Measurements from ENCODE around the gene NDUFC2. TPM values are rescaled to one million over a fixed set of nuclear protein-coding genes. Genes with fewer than 3 reads are reported as not detected.

Gene NDUFC2
- total RNA-seq, 1 donor: 91.9 TPM

DNA sequence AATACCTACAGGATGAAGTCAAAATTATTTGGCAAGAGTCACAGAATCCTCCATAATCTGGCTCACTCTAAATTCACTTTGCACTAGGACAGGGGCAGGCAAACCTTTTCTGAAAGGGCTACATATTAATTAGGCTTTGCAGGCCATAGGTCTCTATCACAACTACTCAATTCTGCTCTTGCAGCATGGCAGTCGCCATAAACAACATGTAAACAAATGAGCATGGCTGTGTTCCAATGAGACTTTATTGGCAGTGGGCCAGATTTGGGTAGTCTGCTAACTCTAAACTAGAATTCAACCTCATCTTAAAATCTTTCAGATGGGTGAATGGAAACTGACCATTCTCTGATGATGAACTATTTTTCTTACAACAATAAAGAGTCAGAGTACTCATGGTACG lies 10.2 kb downstream of the NDUFC2 start:
- no peak overlapping the region for H3K4me3 ChIP-seq (ENCODE audit: low read depth, low read length)
- no peak for DNase-seq (ENCODE audit: low read depth)
- TF ChIP-seq, protein P1, sequence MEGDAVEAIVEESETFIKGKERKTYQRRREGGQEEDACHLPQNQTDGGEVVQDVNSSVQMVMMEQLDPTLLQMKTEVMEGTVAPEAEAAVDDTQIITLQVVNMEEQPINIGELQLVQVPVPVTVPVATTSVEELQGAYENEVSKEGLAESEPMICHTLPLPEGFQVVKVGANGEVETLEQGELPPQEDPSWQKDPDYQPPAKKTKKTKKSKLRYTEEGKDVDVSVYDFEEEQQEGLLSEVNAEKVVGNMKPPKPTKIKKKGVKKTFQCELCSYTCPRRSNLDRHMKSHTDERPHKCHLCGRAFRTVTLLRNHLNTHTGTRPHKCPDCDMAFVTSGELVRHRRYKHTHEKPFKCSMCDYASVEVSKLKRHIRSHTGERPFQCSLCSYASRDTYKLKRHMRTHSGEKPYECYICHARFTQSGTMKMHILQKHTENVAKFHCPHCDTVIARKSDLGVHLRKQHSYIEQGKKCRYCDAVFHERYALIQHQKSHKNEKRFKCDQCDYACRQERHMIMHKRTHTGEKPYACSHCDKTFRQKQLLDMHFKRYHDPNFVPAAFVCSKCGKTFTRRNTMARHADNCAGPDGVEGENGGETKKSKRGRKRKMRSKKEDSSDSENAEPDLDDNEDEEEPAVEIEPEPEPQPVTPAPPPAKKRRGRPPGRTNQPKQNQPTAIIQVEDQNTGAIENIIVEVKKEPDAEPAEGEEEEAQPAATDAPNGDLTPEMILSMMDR (IDR thresholded peaks at IDR 0.05; ENCODE audit: insufficient read depth, low read length): no peak

DNA sequence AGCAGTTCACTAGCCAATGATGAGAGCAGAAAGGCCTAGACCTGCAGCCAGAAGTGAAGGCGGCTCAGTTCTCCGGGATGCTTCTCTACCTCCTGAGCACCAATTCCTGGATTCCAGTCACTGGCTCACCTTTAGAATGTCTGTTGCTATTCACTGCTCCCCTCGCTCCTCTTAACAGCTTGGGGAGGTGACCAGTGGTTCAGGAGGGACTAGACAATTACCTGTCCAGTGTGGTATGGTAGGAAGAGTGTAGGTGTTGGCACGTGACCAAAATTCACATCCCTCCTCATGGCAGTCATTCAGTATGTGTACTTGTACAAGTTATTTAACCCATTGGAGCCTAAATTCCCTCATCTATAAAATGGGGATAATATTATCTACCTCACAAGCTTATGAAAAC lies 12.0 kb downstream of the NDUFC2 start:
- DNase-seq (ENCODE audit: low read depth): no peak
- no peak overlapping the region for H3K4me3 ChIP-seq (ENCODE audit: low read depth, low read length)
- TF ChIP-seq, protein P1 (IDR thresholded peaks at IDR 0.05; ENCODE audit: insufficient read depth, low read length): no peak

DNA sequence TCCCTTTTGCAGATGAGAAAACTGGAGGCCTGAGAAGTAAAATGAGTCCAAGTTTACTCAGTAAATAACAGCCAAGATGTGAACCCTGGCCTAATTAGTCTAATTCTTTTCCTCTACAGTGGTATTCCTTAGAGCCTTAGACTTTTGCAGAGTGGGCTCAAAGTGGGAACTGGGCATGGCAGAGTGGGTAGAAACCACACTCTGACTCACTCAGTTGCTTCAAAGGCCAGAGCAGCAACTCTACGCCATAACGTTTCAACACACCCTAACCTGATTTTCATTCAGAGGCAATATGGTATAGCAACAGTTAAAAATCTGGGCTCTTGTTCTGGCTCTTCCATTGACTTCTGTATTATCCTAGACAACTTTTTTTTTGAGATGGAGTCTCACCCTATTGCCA lies 13.2 kb downstream of the NDUFC2 start:
- DNase-seq (ENCODE audit: low read depth): no peak
- TF ChIP-seq, protein P1 (IDR thresholded peaks at IDR 0.05; ENCODE audit: insufficient read depth, low read length): no peak

DNA sequence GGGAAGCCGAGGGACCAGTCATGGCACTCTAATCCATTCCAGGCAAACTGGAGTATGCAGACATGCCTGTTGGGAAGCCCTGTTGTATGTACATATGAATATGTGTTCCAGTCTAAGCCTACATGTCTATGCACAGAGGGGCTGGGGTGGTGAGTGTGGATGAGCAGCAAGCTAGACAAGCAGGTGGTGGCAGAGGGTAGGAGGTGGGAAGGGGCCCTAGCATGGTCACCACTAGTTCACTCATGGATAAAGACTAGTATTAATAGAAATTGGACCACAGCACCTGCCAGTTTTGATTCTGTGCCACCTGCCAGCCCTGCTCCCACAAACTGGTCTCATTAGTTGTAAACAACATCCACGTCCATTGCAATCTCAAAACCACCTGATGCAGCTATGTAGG lies 14.5 kb downstream of the NDUFC2 start:
- no peak for DNase-seq (ENCODE audit: low read depth)
- TF ChIP-seq, protein P1 (IDR thresholded peaks at IDR 0.05; ENCODE audit: insufficient read depth, low read length): no peak
- no peak overlapping the region for H3K4me3 ChIP-seq (ENCODE audit: low read depth, low read length)

More for the DNA sequence above, 13.2 kb downstream of the NDUFC2 start:
- H3K4me3 ChIP-seq (ENCODE audit: low read depth, low read length): no peak overlapping the region

DNA sequence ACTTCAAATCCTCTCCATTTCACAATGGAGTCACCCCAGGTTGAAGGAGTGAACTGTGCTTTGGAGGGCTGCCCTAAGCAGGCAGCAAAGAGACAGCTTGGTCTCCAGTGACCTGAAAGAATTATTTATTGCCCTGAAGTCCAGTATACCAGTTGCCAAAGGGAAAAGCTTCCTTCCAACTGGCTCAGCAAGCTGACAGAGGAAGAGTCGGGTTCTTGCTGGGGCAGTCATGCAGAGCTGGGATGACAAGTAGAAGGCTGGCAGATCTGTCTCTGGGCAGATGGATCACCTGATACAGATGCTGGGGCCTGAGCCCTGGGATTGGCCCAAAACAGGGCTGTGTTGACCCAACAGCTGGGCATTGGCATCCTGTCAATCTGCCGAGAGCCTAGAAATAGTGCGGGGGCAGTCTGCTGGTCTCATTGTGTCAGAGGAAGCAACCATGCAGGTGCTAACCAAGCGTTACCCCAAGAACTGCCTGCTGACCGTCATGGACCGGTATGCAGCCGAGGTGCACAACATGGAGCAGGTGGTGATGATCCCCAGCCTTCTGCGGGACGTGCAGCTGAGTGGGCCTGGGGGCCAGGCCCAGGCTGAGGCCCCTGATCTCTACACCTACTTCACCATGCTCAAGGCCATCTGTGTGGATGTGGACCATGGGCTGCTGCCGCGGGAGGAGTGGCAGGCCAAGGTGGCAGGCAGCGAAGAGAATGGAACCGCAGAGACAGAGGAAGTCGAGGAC lies 16.1 kb downstream of the NDUFC2 start, which contains the start of gene THRSP:
TSS of gene THRSP (plus strand) at position 422 of the 742 bp plus-strand sequence. CDS start at position 443, 21 bp downstream.
- no peak for DNase-seq (ENCODE audit: low read depth)
- TF ChIP-seq, protein P1 (IDR thresholded peaks at IDR 0.05; ENCODE audit: insufficient read depth, low read length): no peak
- H3K4me3 ChIP-seq (ENCODE audit: low read depth, low read length): no peak within 1 kb of the TSS

DNA sequence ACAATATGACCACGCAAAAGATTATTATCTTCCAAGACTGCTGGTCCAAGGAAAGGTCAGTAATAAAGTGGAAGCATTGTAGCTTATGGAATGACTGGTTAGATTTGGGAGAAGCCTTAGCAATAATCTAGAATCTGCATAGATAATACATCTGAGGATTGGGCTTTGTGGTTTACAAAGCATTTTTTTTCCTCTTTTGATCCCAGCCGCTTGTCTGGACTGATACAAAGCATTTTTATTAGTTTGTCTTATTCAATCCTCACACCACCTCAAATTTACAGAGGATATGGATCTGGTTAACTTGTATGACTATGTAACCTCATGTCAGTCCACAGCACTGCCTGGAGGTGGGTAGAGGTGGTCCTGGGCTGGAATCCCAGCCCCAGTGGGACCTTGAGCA lies 17.0 kb downstream of the NDUFC2 start:
- TF ChIP-seq, protein P1 (IDR thresholded peaks at IDR 0.05; ENCODE audit: insufficient read depth, low read length): no peak
- H3K4me3 ChIP-seq (ENCODE audit: low read depth, low read length): no peak overlapping the region
- no peak for DNase-seq (ENCODE audit: low read depth)
